Mammary epithelial cell (primary cell): ENCODE results near the gene DHRS1.

Source experiments
- CTCF ChIP-seq, 2 donors: IDR thresholded peaks in 1 of 2; conservative IDR thresholded peaks in 1 of 2; 2 replicates each; pipeline ENCODE4 v1.5.1; 2011 to 2012; ENCODE audit warnings: inconsistent platforms in 2 of 2, low read length in 2 of 2, mild to moderate bottlenecking in 2 of 2, control low read depth in 1 of 2, low read depth in 1 of 2; ENCODE audit not compliant: insufficient read depth in 1 of 2; ENCODE audit errors: extremely low read depth in 1 of 2
- EZH2 ChIP-seq: IDR thresholded peaks from 2 replicates; pipeline ENCODE4 v1.6.1; 2012; ENCODE audit warnings: low read length, inconsistent platforms, borderline replicate concordance

GRCh38 chr14:24307156-24307574, 7.6 kb upstream of the DHRS1 start:
- TF ChIP-seq EZH2 (no peak), CTCF (conservative IDR thresholded peaks at IDR 0.05 in 1 of 2, IDR thresholded peaks at IDR 0.05 in 1 of 2; ENCODE audit: extremely low read depth in 1 of 2, insufficient read depth in 1 of 2, low read depth in 1 of 2, low read length in 2 of 2) (no peak)
